ENCODE results near the gene PARP12.

PARP12 gene

DNA sequence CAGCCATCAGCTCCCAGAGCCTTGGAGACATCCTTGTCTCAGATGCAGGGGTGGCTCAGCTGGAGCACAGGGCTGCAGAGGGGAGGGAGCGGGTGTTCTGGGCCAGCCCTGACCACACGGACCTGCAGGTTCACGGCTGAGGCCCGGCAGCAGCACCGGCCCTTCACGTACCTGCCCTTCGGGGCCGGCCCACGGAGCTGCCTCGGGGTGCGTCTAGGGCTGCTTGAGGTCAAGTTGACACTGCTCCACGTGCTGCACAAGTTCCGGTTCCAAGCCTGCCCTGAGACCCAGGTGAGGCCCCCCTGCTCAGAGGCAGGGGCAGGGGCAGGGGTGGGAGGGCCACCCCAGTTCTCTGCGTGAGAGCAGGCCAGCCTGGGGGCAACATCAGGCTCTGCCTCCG is 45.2 kb downstream of the PARP12 start:
- in situ Hi-C loops (cut with MboI; ENCODE audit: low sequenced_read_pairs), result loop anchor here (25.0 kb wide), 1 partner anchor 320 kb away; no protein-coding TSS in a partner anchor

DNA sequence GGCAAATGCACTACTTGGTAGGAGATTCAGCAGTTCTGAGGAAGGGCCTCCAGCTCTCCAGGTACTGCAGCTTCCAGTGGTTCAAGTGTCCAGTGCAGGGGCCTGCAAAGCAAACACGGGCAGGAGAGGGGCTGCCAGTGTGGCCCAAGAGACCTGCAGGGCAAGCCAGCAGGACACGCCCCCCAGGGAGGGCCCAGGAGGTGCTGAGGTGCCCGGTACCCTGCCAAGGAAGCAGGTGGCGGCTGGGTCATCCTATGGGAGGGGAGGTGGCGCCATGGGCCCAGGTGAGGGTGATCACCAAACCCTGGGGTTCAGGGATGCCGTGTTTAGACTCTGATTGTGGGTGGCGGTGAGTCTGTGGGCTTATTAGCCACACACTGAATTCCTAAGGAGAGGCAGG is 45.7 kb downstream of the PARP12 start:
- in situ Hi-C loops (cut with MboI; ENCODE audit: low sequenced_read_pairs), result loop anchor here (25.0 kb wide), 1 partner anchor 320 kb away; no protein-coding TSS in a partner anchor

DNA sequence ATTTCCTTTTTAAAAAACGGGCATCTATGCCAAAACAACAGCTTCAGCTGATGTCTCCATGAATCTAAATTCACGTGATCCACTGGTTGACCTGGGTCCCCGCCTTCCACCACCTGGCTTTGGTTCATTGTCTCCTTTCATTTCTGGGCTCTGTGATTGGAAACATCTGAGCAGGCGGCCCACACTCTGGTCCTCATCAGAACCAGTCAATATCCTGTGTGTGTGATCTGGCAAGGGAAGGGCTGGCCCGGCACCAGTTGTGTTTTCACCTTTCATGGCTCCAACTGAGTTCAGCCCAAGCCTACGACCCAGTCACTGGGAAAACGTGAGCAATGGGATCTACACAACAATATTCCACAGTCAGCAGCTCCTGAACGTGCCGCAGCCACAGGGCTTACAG is 46.2 kb downstream of the PARP12 start:
- in situ Hi-C loops (cut with MboI; ENCODE audit: low sequenced_read_pairs), result loop anchor here (25.0 kb wide), 1 partner anchor 321 kb away; no protein-coding TSS in a partner anchor

DNA sequence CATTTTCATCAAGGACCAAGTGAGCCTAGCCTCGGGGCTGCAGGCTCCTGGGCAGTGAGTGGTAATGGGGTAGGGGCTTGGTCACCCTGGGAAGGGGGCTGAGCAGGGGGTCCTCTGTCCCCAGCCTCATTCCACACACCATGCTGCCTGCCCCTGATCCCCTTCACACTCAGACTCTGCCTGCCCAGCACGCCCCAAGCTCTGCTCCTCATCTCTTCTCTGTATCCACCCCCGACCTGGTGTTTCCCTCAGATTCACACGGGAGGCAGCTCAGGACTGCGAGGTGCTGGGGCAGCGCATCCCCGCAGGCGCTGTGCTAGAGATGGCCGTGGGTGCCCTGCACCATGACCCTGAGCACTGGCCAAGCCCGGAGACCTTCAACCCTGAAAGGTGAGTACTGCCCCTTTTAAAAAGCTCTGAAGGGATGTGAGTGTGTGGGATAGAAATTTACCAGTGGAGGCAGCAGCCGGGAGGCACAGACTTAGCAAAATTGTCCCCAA is 47.2 kb downstream of the PARP12 start:
- in situ Hi-C loops (cut with MboI; ENCODE audit: low sequenced_read_pairs), result loop anchor here (25.0 kb wide), 1 partner anchor 322 kb away; no protein-coding TSS in a partner anchor

DNA sequence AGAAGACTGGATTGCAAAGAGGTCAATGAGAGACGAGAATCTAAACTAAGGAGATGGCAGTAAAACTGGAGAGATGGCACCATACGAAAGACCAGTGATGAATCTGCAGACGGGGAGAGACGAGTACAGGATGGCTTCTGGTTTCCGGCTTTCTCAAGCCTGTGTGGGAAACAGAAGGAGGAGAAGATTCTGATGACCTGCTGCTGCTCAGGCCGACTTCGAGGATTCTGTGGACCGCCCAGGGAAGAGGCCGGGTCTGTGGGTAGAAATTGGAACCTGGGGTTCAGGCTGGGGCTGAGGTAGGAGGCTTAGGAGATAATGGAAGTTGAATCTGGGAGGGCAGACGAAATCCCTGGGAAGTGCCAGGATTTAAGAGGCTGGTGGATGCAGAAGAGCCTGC is 48.6 kb downstream of the PARP12 start:
- in situ Hi-C loops (cut with MboI; ENCODE audit: low sequenced_read_pairs), result loop anchor here (25.0 kb wide), 1 partner anchor 323 kb away; no protein-coding TSS in a partner anchor

DNA sequence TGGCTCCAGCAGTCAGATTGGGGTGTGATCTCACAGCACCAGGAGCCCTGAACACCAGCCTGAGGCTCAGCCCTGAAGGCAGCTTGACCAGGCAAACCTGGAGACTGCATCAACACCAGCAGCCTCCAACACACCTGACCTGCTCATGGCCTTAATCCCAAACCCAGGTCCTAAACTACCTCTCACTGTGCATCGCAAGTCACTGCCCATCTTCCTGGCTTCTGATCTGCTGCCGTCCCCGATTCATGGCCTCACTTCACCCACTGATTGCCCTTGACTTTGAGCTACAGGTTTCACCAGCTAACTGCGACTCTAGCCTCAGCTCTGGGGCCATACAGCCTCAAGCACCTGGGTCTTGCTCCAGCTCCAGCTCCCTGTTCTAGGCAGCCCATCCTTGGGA is 49.1 kb downstream of the PARP12 start:
- in situ Hi-C loops (cut with MboI; ENCODE audit: low sequenced_read_pairs), result loop anchor here (25.0 kb wide), 1 partner anchor 324 kb away; no protein-coding TSS in a partner anchor

DNA sequence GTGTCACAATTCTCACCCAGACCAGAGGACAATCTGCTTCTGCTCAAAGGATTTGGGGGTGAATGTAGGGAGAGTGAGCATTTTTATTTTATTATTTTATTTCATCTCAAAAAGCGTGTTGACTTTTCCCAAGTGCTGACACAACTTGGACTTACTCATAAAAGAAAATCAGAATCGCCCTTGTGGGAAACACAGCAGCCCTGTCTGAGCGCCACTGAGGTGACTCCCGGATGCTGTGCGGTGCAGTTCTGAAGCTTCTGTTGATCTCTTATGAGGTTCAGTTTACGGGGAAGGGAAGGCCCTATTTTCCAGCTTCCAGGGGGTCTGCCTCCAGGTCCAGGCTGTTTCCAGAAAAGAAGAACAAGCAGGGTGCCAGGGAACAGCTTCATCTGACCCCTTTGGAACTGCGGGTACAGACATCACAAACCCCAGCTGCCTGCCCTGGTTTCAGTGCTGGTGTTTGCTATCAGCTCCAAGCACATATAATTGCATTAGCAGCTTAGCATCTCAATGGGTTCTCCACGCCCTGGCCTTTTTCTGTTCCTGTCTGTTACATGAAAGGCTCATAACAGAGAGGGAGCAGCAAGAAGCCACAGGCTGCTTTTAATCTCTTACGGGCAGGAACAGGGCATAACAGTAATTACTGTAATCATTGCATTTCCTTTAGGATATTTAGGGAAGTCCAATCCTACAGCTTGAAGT is 52.4 kb downstream of the PARP12 start:
- in situ Hi-C loops (cut with MboI; ENCODE audit: low sequenced_read_pairs), result loop anchor here (25.0 kb wide), 1 partner anchor 327 kb away; no protein-coding TSS in a partner anchor

DNA sequence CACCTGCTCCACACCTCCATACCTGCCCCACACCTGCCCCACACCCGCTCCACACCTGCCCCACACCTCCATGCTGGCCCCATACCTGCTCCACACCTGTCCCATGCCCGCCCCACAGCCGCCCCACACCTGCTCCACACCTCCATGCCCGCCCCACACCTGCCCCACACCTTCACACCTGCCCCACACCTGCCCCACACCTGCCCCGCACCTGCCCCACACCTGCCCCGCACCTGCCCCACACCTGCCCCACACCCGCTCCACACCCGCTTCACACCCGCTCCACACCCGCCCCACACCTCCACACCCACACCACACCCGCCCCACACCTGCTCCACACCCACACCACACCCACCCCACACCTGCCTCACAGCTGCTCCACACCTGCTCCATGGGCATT is 53.0 kb downstream of the PARP12 start:
- in situ Hi-C loops (cut with MboI; ENCODE audit: low sequenced_read_pairs), result loop anchor here (10.0 to 25.0 kb wide), 3 partner anchors 328 to 505 kb away; no protein-coding TSS in a partner anchor

DNA sequence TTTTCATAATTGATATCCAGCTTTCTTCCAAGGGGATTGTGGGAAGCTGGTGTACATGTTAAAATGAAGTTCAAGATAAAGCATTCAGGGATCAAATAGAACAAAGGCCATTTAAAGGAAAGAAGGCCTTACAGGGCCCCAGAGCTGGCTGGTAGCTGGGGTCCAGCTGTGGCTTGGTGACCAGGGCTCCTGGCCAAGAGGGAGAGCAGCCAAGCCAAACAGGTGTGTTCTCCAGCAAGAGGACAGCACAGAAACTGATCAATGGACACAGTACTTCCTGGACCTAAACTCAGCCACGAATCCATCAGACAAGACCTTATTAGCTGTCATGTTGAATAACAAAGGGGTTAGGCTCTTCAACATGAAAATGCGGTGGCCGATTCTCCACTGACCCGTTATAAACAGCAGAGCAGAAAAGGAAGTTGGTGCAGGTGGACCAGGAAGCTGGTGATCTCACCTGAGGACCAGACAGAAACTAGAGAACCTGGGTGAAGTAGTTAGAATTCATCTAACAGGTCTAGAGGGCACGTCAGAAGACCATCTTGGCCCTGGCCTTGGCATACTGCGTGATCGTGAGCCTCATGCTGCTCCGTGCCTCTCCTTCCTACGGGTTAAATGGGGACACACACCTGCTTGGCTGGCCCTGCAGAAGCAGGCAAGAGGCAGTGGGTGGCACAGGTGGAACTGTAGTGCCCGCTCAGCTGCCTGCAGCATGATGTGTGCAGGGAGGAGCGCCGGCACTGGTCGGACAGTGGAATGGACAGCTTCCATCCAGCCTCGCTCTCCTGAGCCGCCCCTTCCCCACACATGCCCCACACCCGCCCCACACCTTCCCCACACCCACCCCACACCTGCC is 53.8 kb downstream of the PARP12 start:
- in situ Hi-C loops (cut with MboI; ENCODE audit: low sequenced_read_pairs), result loop anchor here (10.0 to 25.0 kb wide), 3 partner anchors 328 to 504 kb away; no protein-coding TSS in a partner anchor

DNA sequence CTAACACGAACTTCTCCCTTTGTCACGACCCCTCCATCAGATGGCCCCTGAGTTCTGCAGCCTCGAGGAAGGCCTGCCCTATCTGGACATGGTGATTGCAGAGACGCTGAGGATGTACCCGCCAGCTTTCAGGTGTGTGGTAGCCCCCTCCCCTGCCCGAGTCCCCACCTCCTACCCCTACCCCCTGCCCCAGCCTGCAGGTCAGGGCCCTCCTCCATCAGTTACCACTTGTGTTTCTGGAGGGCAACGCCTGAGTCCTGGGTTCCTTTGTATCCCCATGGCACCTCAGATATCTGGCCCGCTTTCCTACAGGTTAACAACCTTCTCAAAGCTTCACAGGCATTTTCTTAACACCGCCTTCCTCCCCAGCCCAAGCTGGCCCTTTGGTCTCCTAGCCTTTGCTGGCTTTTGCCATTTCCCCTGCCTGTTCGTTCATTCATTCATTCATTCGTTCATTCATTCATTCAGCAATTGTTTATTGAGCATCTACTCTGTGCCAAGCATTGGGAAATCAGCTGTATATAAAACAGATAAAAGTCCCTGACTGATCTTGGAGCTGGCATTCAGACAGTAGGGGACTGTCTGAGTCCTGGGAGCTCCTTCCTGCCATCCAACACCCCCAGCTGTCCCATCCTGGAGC is 55.6 kb downstream of the PARP12 start:
- in situ Hi-C loops (cut with MboI; ENCODE audit: low sequenced_read_pairs), result loop anchor here (10.0 to 25.0 kb wide), 3 partner anchors 330 to 502 kb away; no protein-coding TSS in a partner anchor

DNA sequence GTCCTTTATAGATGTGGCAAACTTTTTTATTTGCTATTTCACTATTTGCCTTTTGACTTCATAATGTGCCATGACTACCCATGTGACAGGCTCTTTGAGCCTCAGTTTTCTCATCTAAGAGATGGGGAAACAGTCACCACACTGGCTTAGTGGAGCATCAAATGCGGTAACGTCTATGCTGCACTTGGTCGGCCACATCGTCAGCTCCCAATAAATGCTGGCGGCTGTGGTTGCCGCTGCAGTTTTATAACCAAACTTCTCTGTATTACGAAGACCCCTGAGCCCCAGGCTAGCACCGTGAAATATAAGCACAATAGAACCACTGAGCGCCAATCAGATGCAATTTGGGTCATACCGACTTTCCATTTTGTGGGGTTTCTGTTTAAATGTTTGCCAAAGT is 56.2 kb downstream of the PARP12 start:
- in situ Hi-C loops (cut with MboI; ENCODE audit: low sequenced_read_pairs), result loop anchor here (10.0 to 25.0 kb wide), 3 partner anchors 331 to 502 kb away; no protein-coding TSS in a partner anchor

DNA sequence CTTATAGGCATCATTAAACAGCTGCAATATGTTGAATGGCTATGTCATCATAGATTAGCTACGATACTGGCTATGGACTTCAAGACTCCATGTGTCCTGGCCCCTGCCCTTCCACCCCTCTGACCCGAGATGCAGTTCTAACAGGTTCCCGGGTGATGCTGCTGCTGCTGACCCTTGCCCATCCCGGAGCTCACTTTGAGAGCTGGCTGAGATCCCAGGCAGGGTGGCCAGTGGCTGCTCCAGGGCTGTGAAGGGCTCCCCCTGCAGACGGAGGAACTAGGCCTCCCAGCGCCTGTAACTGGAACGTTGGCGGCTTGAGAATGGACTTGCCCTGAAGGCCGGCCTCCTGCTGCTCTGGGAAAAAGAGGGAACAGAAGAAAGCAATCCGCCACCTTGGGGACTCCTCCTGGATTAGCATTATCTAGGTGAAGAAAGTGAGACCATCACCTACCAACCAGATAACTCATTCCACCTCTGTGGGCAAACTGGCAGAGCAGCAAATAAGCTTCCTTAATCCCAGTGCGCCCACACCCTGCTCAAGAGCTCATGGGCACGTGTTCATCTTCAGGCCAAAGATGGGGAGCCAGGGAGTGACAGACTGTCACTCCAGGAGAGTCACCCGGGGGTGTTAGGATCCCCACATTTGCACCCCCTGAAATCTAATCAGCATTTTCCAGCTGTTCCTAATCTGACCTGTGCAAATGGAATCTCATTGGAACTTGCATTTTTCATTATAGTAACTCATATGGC is 56.8 kb downstream of the PARP12 start:
- in situ Hi-C loops (cut with MboI; ENCODE audit: low sequenced_read_pairs), result loop anchor here (10.0 to 25.0 kb wide), 3 partner anchors 331 to 501 kb away; no protein-coding TSS in a partner anchor

DNA sequence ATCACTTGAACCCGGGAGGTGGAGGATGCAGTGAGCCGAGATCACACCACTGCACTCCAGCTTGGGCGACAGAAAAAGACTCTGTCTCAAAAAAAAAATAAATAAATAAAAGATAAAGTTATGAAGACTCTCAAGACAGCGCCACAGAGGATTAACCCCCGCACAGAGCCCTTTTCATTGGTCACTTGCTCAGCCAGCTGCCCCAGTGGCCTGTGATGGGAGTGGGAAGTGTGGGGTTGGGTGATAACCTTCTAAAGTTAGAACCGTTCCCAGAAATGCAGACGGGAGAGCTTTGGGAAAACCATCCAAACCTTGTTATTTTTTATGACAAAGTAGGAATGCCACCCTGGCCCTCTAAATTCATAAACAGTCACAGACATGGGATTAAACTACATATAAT is 57.4 kb downstream of the PARP12 start:
- in situ Hi-C loops (cut with MboI; ENCODE audit: low sequenced_read_pairs), result loop anchor here (10.0 to 25.0 kb wide), 3 partner anchors 332 to 501 kb away; no protein-coding TSS in a partner anchor

DNA sequence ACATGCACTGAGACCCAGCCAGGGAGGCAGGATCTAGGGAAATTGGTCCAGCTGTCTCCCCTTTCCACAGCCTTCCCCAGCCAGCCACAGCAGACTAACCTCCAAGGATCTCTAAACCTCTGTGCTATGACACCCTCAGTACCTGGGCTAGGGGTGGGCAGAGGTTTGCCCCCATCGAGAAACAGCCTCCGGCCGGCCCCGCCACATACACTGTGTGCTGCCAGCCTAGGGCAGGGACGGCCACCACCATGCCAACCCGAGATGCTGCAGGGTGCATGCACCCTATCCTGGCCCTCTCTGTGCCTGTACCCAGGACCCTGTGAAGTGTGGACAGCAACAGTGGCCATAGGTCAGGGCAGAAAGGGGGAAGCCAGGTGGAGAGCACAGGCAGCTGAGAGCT is 58.1 kb downstream of the PARP12 start:
- in situ Hi-C loops (cut with MboI; ENCODE audit: low sequenced_read_pairs), result loop anchor here (10.0 to 25.0 kb wide), 3 partner anchors 333 to 500 kb away; no protein-coding TSS in a partner anchor

DNA sequence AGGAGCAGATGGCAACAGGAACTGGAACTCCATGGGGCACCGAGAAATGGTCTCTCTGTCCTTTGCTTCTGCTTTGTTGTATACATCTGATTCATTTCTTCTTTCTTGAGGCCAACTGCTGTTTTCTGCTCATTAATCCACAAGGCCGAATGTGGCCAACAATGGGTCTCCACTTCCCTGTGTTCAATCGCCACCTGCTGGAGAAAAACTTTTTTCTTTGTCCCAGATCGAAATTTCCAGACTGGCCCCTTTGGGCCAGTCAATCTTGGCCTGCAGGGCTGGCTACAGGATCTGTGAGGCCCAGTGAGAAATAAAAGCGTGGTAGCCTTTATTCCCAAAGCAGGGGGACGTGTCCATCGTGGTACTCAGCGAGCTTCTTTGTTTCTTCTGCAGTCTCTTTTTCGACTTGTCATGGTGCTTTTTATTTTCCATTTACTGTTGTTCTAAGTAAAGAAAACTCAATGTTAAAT is 58.8 kb downstream of the PARP12 start:
- in situ Hi-C loops (cut with MboI; ENCODE audit: low sequenced_read_pairs), result loop anchor here (10.0 to 25.0 kb wide), 3 partner anchors 333 to 499 kb away; no protein-coding TSS in a partner anchor

DNA sequence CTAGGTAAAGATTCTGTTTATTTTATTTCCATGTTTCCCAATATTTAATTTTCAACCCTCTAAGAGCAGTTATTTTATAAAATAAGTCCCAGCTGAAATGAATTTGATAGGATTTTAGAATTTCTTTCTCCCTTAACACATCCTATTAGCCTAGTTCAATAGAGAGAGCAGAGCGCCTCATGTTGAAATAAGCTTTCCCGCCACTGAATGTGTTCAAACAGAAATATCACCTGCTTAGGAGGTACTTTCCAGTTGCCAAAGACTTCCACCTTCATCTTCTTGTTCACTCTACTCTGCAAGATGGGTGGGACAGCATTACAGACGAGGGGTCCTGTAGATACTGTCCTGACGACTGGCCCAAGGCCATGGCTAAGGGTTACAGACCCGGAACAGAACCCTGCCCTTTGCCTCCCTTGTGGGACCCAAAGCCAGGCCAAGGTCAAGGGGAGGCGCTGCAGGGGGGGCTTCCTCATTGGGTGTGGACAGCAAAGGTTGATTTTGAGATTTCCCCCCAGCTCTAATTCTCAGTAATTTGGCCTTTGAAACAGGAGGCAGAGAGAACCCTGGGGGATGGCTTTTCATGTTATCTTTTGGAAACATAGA is 62.0 kb downstream of the PARP12 start:
- in situ Hi-C loops (cut with MboI; ENCODE audit: low sequenced_read_pairs), result loop anchor here (10.0 to 25.0 kb wide), 3 partner anchors 337 to 496 kb away; no protein-coding TSS in a partner anchor

DNA sequence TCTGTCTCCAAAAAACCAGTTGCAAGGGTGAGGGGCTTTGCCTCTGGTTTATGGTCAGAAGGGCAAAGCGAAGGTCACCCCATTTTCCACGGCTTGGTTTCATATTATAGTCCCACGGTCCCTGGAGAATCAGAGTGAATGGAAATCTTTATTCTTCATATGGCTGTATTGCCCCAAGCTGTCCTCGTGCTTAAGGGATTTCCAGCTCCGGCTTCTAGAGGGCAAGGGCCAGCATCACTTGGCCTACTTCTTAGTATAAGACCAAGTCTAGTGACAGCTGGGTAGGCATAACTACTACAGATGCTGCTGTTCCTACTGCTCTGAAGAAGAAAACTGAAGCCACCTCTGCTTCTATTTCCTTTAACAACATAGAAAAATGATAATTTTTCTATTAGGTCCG is 63.2 kb downstream of the PARP12 start:
- in situ Hi-C loops (cut with MboI; ENCODE audit: low sequenced_read_pairs), result no loop called here

DNA sequence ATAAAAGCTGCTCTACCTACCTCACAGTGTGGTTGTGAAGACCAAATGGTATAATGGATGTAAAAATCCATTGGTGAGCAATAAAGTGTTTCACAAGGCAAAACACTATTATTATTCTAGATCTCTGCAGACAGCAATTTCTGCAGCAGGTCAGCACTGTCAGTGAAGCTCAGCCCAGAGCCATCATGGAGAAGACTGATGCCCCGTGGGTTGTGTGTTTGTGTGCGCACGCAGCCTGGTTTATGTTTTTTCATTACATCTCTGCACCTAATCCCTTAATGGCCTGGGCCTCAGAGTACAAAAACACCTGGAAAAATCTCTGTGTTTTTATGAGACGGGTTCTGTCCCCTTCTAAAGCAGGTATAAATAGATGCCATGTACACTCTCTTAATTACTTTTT is 64.2 kb downstream of the PARP12 start:
- in situ Hi-C loops (cut with MboI; ENCODE audit: low sequenced_read_pairs), result no loop called here

Data from HL-60/S4 (cell line).